ENCODE results near the gene NQO2. TPM values are rescaled to one million over a fixed set of nuclear protein-coding genes. Genes with fewer than 3 reads are reported as not detected.

The NQO2 gene
- total RNA-seq, 1 donor from 2014 or later = 9.4 TPM

DNA sequence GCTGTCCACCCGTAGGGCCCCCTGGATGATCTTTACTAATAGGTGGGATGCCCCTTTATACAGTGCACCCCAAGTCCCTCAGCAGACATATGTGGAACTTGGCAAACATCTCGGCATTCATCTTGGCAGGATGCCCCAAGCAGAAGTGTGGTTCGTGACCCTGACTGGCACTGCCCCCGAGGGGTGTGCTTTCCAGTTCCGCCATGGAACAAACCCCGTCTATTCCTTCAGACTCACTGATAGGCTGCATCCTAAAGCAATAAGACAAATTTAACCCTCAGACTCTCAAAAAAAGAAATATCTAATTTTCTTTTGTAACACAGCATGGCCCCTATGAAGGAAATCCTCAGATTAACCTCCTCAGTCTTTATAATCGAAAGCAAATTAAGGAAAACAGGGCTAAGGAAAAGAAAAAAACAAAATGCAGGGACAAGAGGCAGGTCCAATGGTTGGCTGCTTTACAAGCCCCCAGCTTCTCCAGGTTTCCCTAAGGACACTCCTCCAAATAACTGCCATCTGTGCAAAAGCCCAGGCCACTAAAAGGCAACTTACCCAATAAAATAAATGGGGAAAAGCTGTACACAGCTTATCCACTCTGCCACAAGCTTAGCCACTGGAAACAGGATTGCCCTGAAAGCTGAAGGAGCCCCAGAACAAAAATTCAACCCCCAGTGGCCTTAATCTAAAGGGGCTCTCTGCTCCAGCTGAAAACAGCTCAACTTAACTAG is 38.1 kb downstream of the NQO2 start:
- Histone ChIP-seq H3K9me3 (ENCODE audit: insufficient read depth, low read depth, low read length) (no peaks in the 10 kb centered on the region), H3K4me2 (ENCODE audit: low read length) (no peak overlapping the region), H3K27ac (ENCODE audit: low read depth, low read length) (no peak overlapping the region), H4K20me1 (ENCODE audit: insufficient read depth, low read length) (no peaks in the 10 kb centered on the region), H3K36me3 (ENCODE audit: insufficient read depth, low read length) (no peaks in the 10 kb centered on the region), H3K9ac (ENCODE audit: low read length) (no peak overlapping the region), H3K27me3 (ENCODE audit: insufficient read depth, low read length) (peaks cover 2% of the 10 kb centered on the region), H3K79me2 (ENCODE audit: insufficient read depth, low read length) (no peaks in the 10 kb centered on the region), H3K4me3 (ENCODE audit: insufficient read depth, low read depth, low read length) (no peak overlapping the region), H3K4me1 (ENCODE audit: insufficient read depth, low read length) (no peaks in the 10 kb centered on the region), H2AFZ (ENCODE audit: low read depth, low read length) (no peak overlapping the region)
- DNase-seq (ENCODE audit: low read depth) = no peak
- FAIRE-seq = no peak
- Mint-ChIP-seq H3K9me3 (ENCODE audit: unreplicated experiment) (peaks cover 8% of the 10 kb centered on the region), H3K4me3 (ENCODE audit: unreplicated experiment) (no peak overlapping the region), H3K36me3 (ENCODE audit: low read depth, unreplicated experiment) (peaks cover 2% of the 10 kb centered on the region), H3K27ac (ENCODE audit: unreplicated experiment) (no peak overlapping the region), H3K27me3 (ENCODE audit: low read depth, unreplicated experiment) (peaks cover 8% of the 10 kb centered on the region), H3K4me1 (ENCODE audit: low read depth, unreplicated experiment) (peaks cover 2% of the 10 kb centered on the region)
- TF ChIP-seq, protein P1, sequence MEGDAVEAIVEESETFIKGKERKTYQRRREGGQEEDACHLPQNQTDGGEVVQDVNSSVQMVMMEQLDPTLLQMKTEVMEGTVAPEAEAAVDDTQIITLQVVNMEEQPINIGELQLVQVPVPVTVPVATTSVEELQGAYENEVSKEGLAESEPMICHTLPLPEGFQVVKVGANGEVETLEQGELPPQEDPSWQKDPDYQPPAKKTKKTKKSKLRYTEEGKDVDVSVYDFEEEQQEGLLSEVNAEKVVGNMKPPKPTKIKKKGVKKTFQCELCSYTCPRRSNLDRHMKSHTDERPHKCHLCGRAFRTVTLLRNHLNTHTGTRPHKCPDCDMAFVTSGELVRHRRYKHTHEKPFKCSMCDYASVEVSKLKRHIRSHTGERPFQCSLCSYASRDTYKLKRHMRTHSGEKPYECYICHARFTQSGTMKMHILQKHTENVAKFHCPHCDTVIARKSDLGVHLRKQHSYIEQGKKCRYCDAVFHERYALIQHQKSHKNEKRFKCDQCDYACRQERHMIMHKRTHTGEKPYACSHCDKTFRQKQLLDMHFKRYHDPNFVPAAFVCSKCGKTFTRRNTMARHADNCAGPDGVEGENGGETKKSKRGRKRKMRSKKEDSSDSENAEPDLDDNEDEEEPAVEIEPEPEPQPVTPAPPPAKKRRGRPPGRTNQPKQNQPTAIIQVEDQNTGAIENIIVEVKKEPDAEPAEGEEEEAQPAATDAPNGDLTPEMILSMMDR (IDR thresholded peaks at IDR 0.05; ENCODE audit: insufficient read depth, low read depth, low read length) = no peak
- TF ChIP-seq EZH2 (IDR thresholded peaks at IDR 0.05; ENCODE audit: insufficient read depth, low read length) = no peak

DNA sequence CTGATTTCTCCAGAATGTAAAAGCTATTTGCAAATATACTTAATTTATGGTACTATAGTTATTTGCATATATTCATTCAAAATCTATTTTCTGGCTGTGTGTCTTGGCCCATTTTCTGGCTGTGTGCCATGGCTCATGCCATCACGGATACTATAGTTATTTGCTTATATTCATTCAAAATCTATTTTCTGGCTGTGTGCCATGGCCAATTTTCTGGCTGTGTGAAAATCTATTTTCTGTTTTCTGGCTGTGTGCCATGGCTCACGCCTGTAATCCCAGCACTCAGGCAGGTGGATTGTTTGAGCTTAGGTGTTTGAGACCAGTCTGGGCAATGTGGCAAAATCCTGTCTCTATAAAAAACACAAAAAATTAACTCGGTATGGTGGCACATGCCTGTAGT is 39.7 kb downstream of the NQO2 start:
- no peak for FAIRE-seq
- H3K9ac ChIP-seq (ENCODE audit: low read length) = no peak overlapping the region
- peaks cover 2% of the 10 kb centered on the region for H3K27me3 ChIP-seq (ENCODE audit: insufficient read depth, low read length)
- Mint-ChIP-seq H3K9me3 (ENCODE audit: unreplicated experiment) (peaks cover 8% of the 10 kb centered on the region), H3K36me3 (ENCODE audit: low read depth, unreplicated experiment) (peaks cover 2% of the 10 kb centered on the region), H3K4me1 (ENCODE audit: low read depth, unreplicated experiment) (peaks cover 2% of the 10 kb centered on the region), H3K27ac (ENCODE audit: unreplicated experiment) (no peak overlapping the region), H3K27me3 (ENCODE audit: low read depth, unreplicated experiment) (peaks cover 8% of the 10 kb centered on the region), H3K4me3 (ENCODE audit: unreplicated experiment) (no peak overlapping the region)
- no peaks in the 10 kb centered on the region for H3K36me3 ChIP-seq (ENCODE audit: insufficient read depth, low read length)
- H3K27ac ChIP-seq (ENCODE audit: low read depth, low read length) = no peak overlapping the region
- H3K4me3 ChIP-seq (ENCODE audit: insufficient read depth, low read depth, low read length) = no peak overlapping the region
- no peak overlapping the region for H2AFZ ChIP-seq (ENCODE audit: low read depth, low read length)
- H3K79me2 ChIP-seq (ENCODE audit: insufficient read depth, low read length) = no peaks in the 10 kb centered on the region
- no peaks in the 10 kb centered on the region for H3K4me1 ChIP-seq (ENCODE audit: insufficient read depth, low read length)
- no peaks in the 10 kb centered on the region for H3K9me3 ChIP-seq (ENCODE audit: insufficient read depth, low read depth, low read length)
- H3K4me2 ChIP-seq (ENCODE audit: low read length) = no peak overlapping the region
- H4K20me1 ChIP-seq (ENCODE audit: insufficient read depth, low read length) = no peaks in the 10 kb centered on the region
- no peak for TF ChIP-seq EZH2 (IDR thresholded peaks at IDR 0.05; ENCODE audit: insufficient read depth, low read length)
- TF ChIP-seq, protein P1 (IDR thresholded peaks at IDR 0.05; ENCODE audit: insufficient read depth, low read depth, low read length) = no peak
- no peak for DNase-seq (ENCODE audit: low read depth)

DNA sequence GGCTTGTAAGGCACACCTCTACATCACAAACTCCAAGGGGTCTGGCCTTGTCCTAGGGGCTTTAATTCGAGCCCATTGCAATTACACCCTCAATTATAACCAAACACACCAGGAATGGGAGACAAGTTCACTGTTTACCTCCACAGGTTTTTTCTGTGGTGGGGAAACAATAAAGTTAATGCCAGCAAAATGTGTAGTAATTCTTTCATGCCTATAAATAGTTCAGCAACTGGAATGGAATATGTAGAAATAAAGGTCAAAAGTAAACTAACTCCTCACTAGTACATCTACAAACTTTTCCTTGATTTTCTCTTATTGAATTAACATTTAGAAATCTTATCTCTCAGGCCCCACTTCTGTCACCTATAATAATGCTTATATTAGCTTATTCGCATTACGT is 41.5 kb downstream of the NQO2 start:
- no peak overlapping the region for H3K4me2 ChIP-seq (ENCODE audit: low read length)
- H3K27me3 ChIP-seq (ENCODE audit: insufficient read depth, low read length) = peaks cover 2% of the 10 kb centered on the region
- peaks cover 2% of the 10 kb centered on the region for H3K4me1 Mint-ChIP-seq (ENCODE audit: low read depth, unreplicated experiment)
- H3K79me2 ChIP-seq (ENCODE audit: insufficient read depth, low read length) = no peaks in the 10 kb centered on the region
- DNase-seq (ENCODE audit: low read depth) (no peak), FAIRE-seq (no peak)
- H3K36me3 Mint-ChIP-seq (ENCODE audit: low read depth, unreplicated experiment) = no peaks in the 10 kb centered on the region
- H3K9ac ChIP-seq (ENCODE audit: low read length) = no peak overlapping the region
- H3K4me1 ChIP-seq (ENCODE audit: insufficient read depth, low read length) = no peaks in the 10 kb centered on the region
- H3K9me3 ChIP-seq (ENCODE audit: insufficient read depth, low read depth, low read length) = no peaks in the 10 kb centered on the region
- H3K9me3 Mint-ChIP-seq (ENCODE audit: unreplicated experiment) = peaks cover 1% of the 10 kb centered on the region
- H3K36me3 ChIP-seq (ENCODE audit: insufficient read depth, low read length) = no peaks in the 10 kb centered on the region
- H3K27me3 Mint-ChIP-seq (ENCODE audit: low read depth, unreplicated experiment) = peaks cover 8% of the 10 kb centered on the region
- no peaks in the 10 kb centered on the region for H4K20me1 ChIP-seq (ENCODE audit: insufficient read depth, low read length)
- H3K27ac ChIP-seq (ENCODE audit: low read depth, low read length) = no peak overlapping the region
- no peak overlapping the region for H2AFZ ChIP-seq (ENCODE audit: low read depth, low read length)
- H3K4me3 ChIP-seq (ENCODE audit: insufficient read depth, low read depth, low read length) = no peak overlapping the region
- TF ChIP-seq, protein P1 (IDR thresholded peaks at IDR 0.05; ENCODE audit: insufficient read depth, low read depth, low read length) = no peak
- no peak for TF ChIP-seq EZH2 (IDR thresholded peaks at IDR 0.05; ENCODE audit: insufficient read depth, low read length)
- H3K4me3 Mint-ChIP-seq (ENCODE audit: unreplicated experiment) = no peak overlapping the region
- H3K27ac Mint-ChIP-seq (ENCODE audit: unreplicated experiment) = no peak overlapping the region
